Right lobe of liver (tissue), 4 donors: ENCODE measurements around the gene BRSK2.

ENCODE experiments used
- POLR2A ChIP-seq: fragments of 450-650 bp; IDR thresholded peaks from one replicate; pipeline ENCODE4 v1.6.1; 2017; ENCODE audit warnings: antibody characterized with exemption, mild to moderate bottlenecking
- TF ChIP-seq, protein P1 (sequence below), 4 donors: fragments of 200-600 bp in 3 of 4; fragments of 450-650 bp in 1 of 4; IDR thresholded peaks; one replicate each; pipeline versions ENCODE4 v1.5.1 to v1.8.0; 2016 to 2022; ENCODE audit warnings: antibody characterized with exemption in 4 of 4, mild to moderate bottlenecking in 2 of 4
- donor health status: DM: no; HTN: no; CAD: no.
- donor health status: DM: no; HTN: no; CAD: no.
- donor health status: DM: no; HTN: yes; CAD: no.

DNA sequence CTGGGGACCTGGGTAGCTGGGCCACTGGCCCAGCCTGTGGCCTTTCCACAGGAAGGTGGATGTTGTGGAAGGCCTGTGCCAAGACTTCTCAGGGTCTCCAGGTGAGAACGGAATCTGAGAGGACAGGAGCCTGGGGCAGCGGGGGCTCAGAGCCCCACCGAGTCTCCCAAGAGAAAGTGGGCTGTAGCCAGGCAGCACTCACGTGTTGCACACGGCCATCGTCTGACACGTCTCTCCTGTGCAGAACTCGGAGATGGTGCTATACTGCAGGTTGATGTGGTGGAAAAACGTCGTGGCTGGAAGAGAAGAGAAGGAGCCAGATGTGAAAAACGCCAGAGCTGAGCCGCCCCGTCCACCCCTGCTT is 90.4 kb downstream of the BRSK2 start:
- TF ChIP-seq, protein P1, sequence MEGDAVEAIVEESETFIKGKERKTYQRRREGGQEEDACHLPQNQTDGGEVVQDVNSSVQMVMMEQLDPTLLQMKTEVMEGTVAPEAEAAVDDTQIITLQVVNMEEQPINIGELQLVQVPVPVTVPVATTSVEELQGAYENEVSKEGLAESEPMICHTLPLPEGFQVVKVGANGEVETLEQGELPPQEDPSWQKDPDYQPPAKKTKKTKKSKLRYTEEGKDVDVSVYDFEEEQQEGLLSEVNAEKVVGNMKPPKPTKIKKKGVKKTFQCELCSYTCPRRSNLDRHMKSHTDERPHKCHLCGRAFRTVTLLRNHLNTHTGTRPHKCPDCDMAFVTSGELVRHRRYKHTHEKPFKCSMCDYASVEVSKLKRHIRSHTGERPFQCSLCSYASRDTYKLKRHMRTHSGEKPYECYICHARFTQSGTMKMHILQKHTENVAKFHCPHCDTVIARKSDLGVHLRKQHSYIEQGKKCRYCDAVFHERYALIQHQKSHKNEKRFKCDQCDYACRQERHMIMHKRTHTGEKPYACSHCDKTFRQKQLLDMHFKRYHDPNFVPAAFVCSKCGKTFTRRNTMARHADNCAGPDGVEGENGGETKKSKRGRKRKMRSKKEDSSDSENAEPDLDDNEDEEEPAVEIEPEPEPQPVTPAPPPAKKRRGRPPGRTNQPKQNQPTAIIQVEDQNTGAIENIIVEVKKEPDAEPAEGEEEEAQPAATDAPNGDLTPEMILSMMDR (IDR thresholded peaks at IDR 0.05), result no peak
- no peak for TF ChIP-seq POLR2A
